ENCODE results near the gene GPER1.

The GPER1 gene

DNA sequence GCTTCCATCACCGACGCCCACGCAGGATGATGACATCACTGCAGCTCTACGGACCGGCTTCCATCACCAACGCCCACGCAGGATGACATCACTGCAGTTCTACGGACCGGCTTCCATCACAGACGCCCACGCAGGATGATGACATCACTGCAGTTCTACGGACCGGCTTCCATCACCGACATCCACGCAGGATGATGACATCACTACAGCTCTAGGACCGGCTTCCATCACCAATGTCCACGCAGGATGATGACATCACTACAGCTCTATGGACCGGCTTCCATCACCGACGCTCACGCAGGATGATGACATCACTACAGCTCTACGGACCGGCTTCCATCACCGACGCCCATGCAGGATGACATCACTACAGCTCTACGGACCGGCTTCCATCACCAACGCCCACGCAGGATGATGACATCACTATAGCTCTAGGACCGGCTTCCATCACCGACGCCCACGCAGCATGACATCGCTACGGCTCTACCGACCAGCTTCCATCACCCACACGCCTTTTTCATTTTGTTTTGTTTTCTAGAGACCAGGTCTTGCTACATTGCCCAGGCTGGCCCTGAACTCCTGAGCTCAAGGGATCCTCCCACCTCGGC, 29.5 kb downstream of the GPER1 start:
- H3K9me3 ChIP-seq (ENCODE audit: control insufficient read depth, insufficient read depth, low read length), result no peaks in the 10 kb centered on the region
- H4K20me1 ChIP-seq (ENCODE audit: control insufficient read depth, insufficient read depth, low read depth, low read length), result peaks cover 7% of the 10 kb centered on the region; the same call in 1 of the 2 replicates
- no peaks in the 10 kb centered on the region for H3K27me3 ChIP-seq (ENCODE audit: control insufficient read depth, low read length)
- H3K4me1 ChIP-seq (ENCODE audit: control insufficient read depth, low read length), result no peaks in the 10 kb centered on the region
- H3F3A ChIP-seq (ENCODE audit: control insufficient read depth, insufficient read depth), result 0 out of 2 replicates have a peak, but pooled peaks cover 3% of the 10 kb centered on the region
- no peak overlapping the region for H3K4me3 ChIP-seq (ENCODE audit: low read length)
- no peak overlapping the region for H3K27ac ChIP-seq (ENCODE audit: low read depth, low read length)
- H3K9me2 ChIP-seq (replicated peaks; ENCODE audit: control insufficient read depth, low read length), result no peaks in the 10 kb centered on the region
- peaks cover 34% of the 10 kb centered on the region for H3K79me2 ChIP-seq (ENCODE audit: control insufficient read depth, low read length)
- peaks cover 14% of the 10 kb centered on the region; the same call in 1 of the 2 replicates for H3K36me3 ChIP-seq (ENCODE audit: control insufficient read depth, low read length)
- no peak overlapping the region for H3K4me2 ChIP-seq (ENCODE audit: low read length)
- TF ChIP-seq, protein P1, sequence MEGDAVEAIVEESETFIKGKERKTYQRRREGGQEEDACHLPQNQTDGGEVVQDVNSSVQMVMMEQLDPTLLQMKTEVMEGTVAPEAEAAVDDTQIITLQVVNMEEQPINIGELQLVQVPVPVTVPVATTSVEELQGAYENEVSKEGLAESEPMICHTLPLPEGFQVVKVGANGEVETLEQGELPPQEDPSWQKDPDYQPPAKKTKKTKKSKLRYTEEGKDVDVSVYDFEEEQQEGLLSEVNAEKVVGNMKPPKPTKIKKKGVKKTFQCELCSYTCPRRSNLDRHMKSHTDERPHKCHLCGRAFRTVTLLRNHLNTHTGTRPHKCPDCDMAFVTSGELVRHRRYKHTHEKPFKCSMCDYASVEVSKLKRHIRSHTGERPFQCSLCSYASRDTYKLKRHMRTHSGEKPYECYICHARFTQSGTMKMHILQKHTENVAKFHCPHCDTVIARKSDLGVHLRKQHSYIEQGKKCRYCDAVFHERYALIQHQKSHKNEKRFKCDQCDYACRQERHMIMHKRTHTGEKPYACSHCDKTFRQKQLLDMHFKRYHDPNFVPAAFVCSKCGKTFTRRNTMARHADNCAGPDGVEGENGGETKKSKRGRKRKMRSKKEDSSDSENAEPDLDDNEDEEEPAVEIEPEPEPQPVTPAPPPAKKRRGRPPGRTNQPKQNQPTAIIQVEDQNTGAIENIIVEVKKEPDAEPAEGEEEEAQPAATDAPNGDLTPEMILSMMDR (IDR thresholded peaks at IDR 0.05; ENCODE audit: low read depth, low read length, poor library complexity, severe bottlenecking), result no peak
- no peak for TF ChIP-seq EZH2phosphoT487 (IDR thresholded peaks at IDR 0.05; ENCODE audit: borderline replicate concordance, low read length)

DNA sequence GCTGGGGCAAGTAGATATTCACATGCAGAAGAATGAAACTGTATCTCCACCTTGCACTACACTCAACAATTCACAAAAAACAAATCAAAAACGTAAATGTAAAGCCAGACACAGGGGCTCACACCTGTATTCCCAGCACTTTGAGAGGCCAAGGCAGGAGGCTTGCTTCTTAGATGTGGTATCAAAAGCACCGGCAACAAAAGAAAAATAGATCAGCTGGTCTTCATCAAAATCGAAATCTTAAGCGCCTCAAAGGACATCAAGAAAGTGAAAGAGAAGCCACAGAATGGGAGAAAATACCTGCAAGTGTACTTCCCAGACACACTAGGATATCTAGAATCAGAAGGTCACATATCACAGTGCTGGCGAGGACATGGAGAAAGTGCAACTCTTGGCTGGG, 31.3 kb downstream of the GPER1 start:
- no peaks in the 10 kb centered on the region for H3K9me3 ChIP-seq (ENCODE audit: control insufficient read depth, insufficient read depth, low read length)
- peaks cover 45% of the 10 kb centered on the region for H3K79me2 ChIP-seq (ENCODE audit: control insufficient read depth, low read length)
- H3K4me1 ChIP-seq (ENCODE audit: control insufficient read depth, low read length), result peaks cover 6% of the 10 kb centered on the region
- no peak overlapping the region for H3K27ac ChIP-seq (ENCODE audit: low read depth, low read length)
- peaks cover 10% of the 10 kb centered on the region; the same call in 1 of the 2 replicates for H3K36me3 ChIP-seq (ENCODE audit: control insufficient read depth, low read length)
- no peak for TF ChIP-seq EZH2phosphoT487 (IDR thresholded peaks at IDR 0.05; ENCODE audit: borderline replicate concordance, low read length)
- TF ChIP-seq, protein P1 (IDR thresholded peaks at IDR 0.05; ENCODE audit: low read depth, low read length, poor library complexity, severe bottlenecking), result no peak
- peaks cover 7% of the 10 kb centered on the region; the same call in 1 of the 2 replicates for H4K20me1 ChIP-seq (ENCODE audit: control insufficient read depth, insufficient read depth, low read depth, low read length)
- H3K4me2 ChIP-seq (ENCODE audit: low read length), result no peak overlapping the region
- H3K4me3 ChIP-seq (ENCODE audit: low read length), result no peak overlapping the region
- no peaks in the 10 kb centered on the region for H3K27me3 ChIP-seq (ENCODE audit: control insufficient read depth, low read length)
- 0 out of 2 replicates have a peak, but pooled peaks cover 3% of the 10 kb centered on the region for H3F3A ChIP-seq (ENCODE audit: control insufficient read depth, insufficient read depth)
- no peaks in the 10 kb centered on the region for H3K9me2 ChIP-seq (replicated peaks; ENCODE audit: control insufficient read depth, low read length)

DNA sequence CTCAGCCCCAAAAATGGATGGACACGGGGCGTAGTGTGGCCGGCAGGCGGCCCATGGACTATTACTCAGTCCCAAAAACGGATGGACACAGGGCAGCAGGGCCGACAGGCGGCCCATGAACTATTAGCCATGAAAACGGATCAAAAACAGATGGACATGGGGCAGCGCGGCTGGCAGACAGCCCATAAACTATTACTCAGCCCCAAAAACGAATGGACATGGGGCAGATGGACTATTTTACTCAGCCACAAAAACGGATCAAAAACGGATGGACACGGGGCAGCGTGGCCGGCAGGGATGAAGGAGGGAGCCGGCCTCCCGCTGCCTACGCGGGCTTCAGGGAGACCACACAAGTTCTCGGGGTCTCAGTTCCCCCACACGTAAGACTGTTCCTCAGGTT, 32.9 kb downstream of the GPER1 start:
- Histone ChIP-seq H3K9me2 (replicated peaks; ENCODE audit: control insufficient read depth, low read length) (no peaks in the 10 kb centered on the region), H3K9me3 (ENCODE audit: control insufficient read depth, insufficient read depth, low read length) (no peaks in the 10 kb centered on the region), H3K79me2 (ENCODE audit: control insufficient read depth, low read length) (peaks cover 44% of the 10 kb centered on the region), H3K4me2 (ENCODE audit: low read length) (no peak overlapping the region), H3K4me3 (ENCODE audit: low read length) (no peak overlapping the region), H4K20me1 (ENCODE audit: control insufficient read depth, insufficient read depth, low read depth, low read length) (peaks cover 7% of the 10 kb centered on the region; the same call in 1 of the 2 replicates), H3K4me1 (ENCODE audit: control insufficient read depth, low read length) (peaks cover 6% of the 10 kb centered on the region), H3F3A (ENCODE audit: control insufficient read depth, insufficient read depth) (0 out of 2 replicates have a peak, but pooled peaks cover 3% of the 10 kb centered on the region), H3K36me3 (ENCODE audit: control insufficient read depth, low read length) (peaks cover 15% of the 10 kb centered on the region), H3K27ac (ENCODE audit: low read depth, low read length) (no peak overlapping the region), H3K27me3 (ENCODE audit: control insufficient read depth, low read length) (no peaks in the 10 kb centered on the region)
- TF ChIP-seq, protein P1 (IDR thresholded peaks at IDR 0.05; ENCODE audit: low read depth, low read length, poor library complexity, severe bottlenecking), result no peak
- no peak for TF ChIP-seq EZH2phosphoT487 (IDR thresholded peaks at IDR 0.05; ENCODE audit: borderline replicate concordance, low read length)
